Natural killer cell (primary cell): ENCODE data around the gene MEF2D. TPM values are rescaled to one million over a fixed set of nuclear protein-coding genes. Genes with fewer than 3 reads are reported as not detected.
A peak's percentile ranks its signal among the peaks of the same experiment; 100 is the strongest.

Experiments used
- ATAC-seq, 3 donors: fragments of 150-1000 bp in 2 of 3; fragments of 200-7000 bp in 1 of 3; cut with Tn5 transposase; 1 replicate in 1 of 3; 2 replicates in 2 of 3; pipeline ENCODE4 v1.10.0; 2021; ENCODE audit warnings: mild to moderate bottlenecking in 2 of 3, moderate library complexity in 2 of 3
- DNase-seq, 2 donors: peaks; one replicate each; pipeline versions ENCODE4 v3.0.0 to v3.0.0-alpha.2; 2013 to 2021; ENCODE audit warnings: mixed read lengths in 1 of 2
- H3K27ac ChIP-seq: one replicate; pipeline ENCODE4 v1.5.1; 2013; ENCODE audit warnings: mild to moderate bottlenecking, low read length
- H3K27me3 ChIP-seq: one replicate; pipeline ENCODE4 v1.6.1; 2013; ENCODE audit warnings: low read length; ENCODE audit not compliant: control insufficient read depth, insufficient read depth
- H3K36me3 ChIP-seq: one replicate; pipeline ENCODE4 v1.6.1; 2013; ENCODE audit warnings: low read length; ENCODE audit not compliant: control insufficient read depth, insufficient read depth
- H3K4me1 ChIP-seq: one replicate; pipeline ENCODE4 v1.6.1; 2013; ENCODE audit warnings: low read length; ENCODE audit not compliant: control insufficient read depth, insufficient read depth
- H3K4me3 ChIP-seq: one replicate; pipeline ENCODE4 v1.5.1; 2013; ENCODE audit warnings: low read length
- H3K9me3 ChIP-seq: one replicate; pipeline ENCODE4 v1.6.1; 2013; ENCODE audit warnings: low read length; ENCODE audit not compliant: control insufficient read depth, insufficient read depth
- H3K27ac Mint-ChIP-seq, 2 donors: one replicate each; pipeline ENCODE4 v1.8.0; 2022; ENCODE audit warnings: mild to moderate bottlenecking in 2 of 2, mixed read lengths in 2 of 2, moderate library complexity in 1 of 2
- H3K27me3 Mint-ChIP-seq, 2 donors: one replicate each; pipeline ENCODE4 v1.8.0; 2022; ENCODE audit warnings: low read depth in 2 of 2, mixed read lengths in 2 of 2
- H3K36me3 Mint-ChIP-seq: one replicate; pipeline ENCODE4 v1.8.0; 2022; ENCODE audit warnings: mixed read lengths
- H3K4me1 Mint-ChIP-seq, 2 donors: one replicate each; pipeline ENCODE4 v1.8.0; 2022; ENCODE audit warnings: mixed read lengths in 2 of 2
- H3K4me3 Mint-ChIP-seq: one replicate; pipeline ENCODE4 v1.8.0; 2022; ENCODE audit warnings: mild to moderate bottlenecking, moderate library complexity, mixed read lengths
- H3K9me3 Mint-ChIP-seq, 2 donors: one replicate each; pipeline ENCODE4 v1.8.0; 2022; ENCODE audit warnings: mixed read lengths in 2 of 2
- CTCF ChIP-seq: fragments of 200-600 bp; IDR thresholded peaks from one replicate; pipeline ENCODE4 v1.8.0; 2022; ENCODE audit warnings: antibody characterized with exemption
- WGBS: methylation state at CpG from one replicate; pipeline ENCODE4 v1.1.7; 2013; ENCODE audit warnings: missing lambda C conversion rate; ENCODE audit not compliant: insufficient coverage; 5-methylcytosine and 5-hydroxymethylcytosine counted together
- intact Hi-C: fragments of 100-400 bp; cut with micrococcal nuclease; formaldehyde crosslinking; loops from one replicate; pipeline ENCODE4 v1.14.2; 2022
- total RNA-seq, 4 donors: library from RNA; stranded (reverse); fragments of 120-200 nt in 1 of 4; gene quantifications; one replicate each; pipeline versions ENCODE4 v1.2.3 to v1.2.4, GENCODE V29; 2013 to 2022

MEF2D gene
- total RNA-seq, 3 donors from 2014 or later (not counting 1 experiment from before 2014, with no cell fraction given): 232 to 298 (median 284) TPM

DNA sequence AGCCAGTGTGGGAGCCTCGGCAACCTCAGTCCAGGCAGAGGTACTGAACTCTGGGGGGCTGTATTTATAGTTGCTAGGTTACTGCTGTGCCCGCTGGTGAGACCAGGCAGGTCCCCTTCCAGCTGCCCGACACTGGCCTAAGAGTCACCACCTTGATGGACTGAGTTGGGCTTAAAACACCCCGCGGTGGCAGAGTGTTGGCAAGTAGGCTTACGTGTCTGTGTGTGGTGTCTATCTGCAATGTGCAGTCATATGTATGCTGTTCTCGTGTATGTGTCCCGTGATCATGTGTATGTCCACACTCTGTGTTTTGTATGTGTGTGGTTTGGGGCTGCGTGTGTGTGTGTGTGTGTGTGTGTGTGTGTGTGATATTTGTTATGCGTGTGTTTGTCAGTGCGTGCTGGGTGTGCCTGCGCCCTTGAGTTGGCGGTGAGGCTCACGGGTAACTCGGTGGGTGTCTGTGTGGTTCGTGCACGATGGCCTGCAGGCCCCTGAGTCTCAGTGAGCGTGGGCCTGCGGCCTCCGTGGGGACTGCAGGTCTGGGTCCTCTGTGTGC, 65.5 kb downstream of the MEF2D start:
- Mint-ChIP-seq H3K27me3 (peaks cover 82 to 86% of the 10 kb centered on the region in 2 donors), H3K4me3 (peak overlapping the region; percentile 73), H3K4me1 (peaks cover 12 to 30% of the 10 kb centered on the region in 2 donors), H3K27ac (peak overlapping the region in 1 of 2 donors; percentile 12), H3K9me3 (no peaks in the 10 kb centered on the region), H3K36me3 (no peaks in the 10 kb centered on the region)
- intact Hi-C loops: no loop called here
- Histone ChIP-seq H3K27me3 (peaks cover 78% of the 10 kb centered on the region), H3K4me1 (peaks cover 19% of the 10 kb centered on the region), H3K4me3 (no peak overlapping the region), H3K9me3 (no peaks in the 10 kb centered on the region), H3K36me3 (no peaks in the 10 kb centered on the region), H3K27ac (no peak overlapping the region)
- DNase-seq (peak in 1 of 2 donors; percentile 32), ATAC-seq (peak; percentile 31 to 50 (median 33))
- no peak for TF ChIP-seq CTCF
- 14% methylated on average over 20 of the region's 20 CpGs for WGBS

DNA sequence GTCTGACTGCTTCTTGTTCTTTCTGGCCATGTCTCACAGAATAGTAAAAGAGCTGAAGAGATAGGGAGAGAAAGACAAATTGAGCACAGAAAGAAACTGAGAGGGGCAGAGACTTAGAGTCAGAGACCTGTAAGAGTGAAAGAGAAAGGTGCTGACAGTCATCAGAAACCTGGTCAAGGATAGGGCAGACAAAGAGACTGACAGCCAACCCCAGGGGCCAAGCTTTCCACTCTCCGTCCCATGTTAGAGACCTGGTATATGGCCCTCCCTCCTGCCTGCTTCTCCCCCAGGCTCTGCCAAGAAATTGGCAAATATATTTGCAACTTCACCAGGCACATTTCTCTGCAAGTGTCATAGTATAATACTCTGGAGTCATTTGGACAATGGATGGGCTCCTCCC, 67.0 kb downstream of the MEF2D start:
- H3K36me3 Mint-ChIP-seq: no peaks in the 10 kb centered on the region
- WGBS: 79% methylated on average over 1 of the region's 1 CpG
- H3K9me3 Mint-ChIP-seq: no peaks in the 10 kb centered on the region
- intact Hi-C loops: no loop called here
- Histone ChIP-seq H3K4me1 (peaks cover 19% of the 10 kb centered on the region), H3K27me3 (peaks cover 75% of the 10 kb centered on the region), H3K36me3 (no peaks in the 10 kb centered on the region), H3K4me3 (no peak overlapping the region), H3K9me3 (no peaks in the 10 kb centered on the region), H3K27ac (no peak overlapping the region)
- no peak overlapping the region for H3K4me3 Mint-ChIP-seq
- ATAC-seq: no peak
- H3K27me3 Mint-ChIP-seq: peaks cover 84 to 90% of the 10 kb centered on the region in 2 donors
- H3K27ac Mint-ChIP-seq: no peak overlapping the region
- no peak for DNase-seq
- peaks cover 12 to 33% of the 10 kb centered on the region in 2 donors for H3K4me1 Mint-ChIP-seq
- no peak for TF ChIP-seq CTCF

DNA sequence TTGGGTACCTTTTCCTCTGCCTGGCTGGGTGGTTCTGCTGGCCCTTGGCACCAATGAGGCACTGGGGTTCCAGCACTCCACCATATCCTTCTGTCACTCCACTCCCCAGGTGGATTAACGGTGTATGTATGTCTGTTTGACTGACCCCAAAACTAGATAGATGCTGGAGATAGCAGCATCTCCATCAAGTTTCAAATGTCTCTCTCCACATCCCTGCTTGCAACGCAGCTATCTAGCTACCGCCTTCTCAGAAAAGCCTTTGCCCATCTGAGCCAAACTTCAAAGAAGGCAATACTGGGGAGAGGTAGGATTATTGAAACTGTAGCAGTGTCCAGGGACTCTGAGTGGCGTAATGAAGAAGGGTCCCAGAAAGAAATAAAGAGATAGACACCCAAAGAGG, 67.5 kb downstream of the MEF2D start:
- intact Hi-C loops: no loop called here
- Histone ChIP-seq H3K36me3 (no peaks in the 10 kb centered on the region), H3K27me3 (peaks cover 75% of the 10 kb centered on the region), H3K4me1 (peaks cover 19% of the 10 kb centered on the region), H3K4me3 (no peak overlapping the region), H3K27ac (no peak overlapping the region), H3K9me3 (no peaks in the 10 kb centered on the region)
- peaks cover 12 to 29% of the 10 kb centered on the region in 2 donors for H3K4me1 Mint-ChIP-seq
- no peak for DNase-seq
- peaks cover 85 to 90% of the 10 kb centered on the region in 2 donors for H3K27me3 Mint-ChIP-seq
- no peaks in the 10 kb centered on the region for H3K9me3 Mint-ChIP-seq
- H3K27ac Mint-ChIP-seq: no peak overlapping the region
- 27% methylated on average over 3 of the region's 4 CpGs for WGBS
- no peak overlapping the region for H3K4me3 Mint-ChIP-seq
- no peak for ATAC-seq
- TF ChIP-seq CTCF: no peak
- no peaks in the 10 kb centered on the region for H3K36me3 Mint-ChIP-seq

DNA sequence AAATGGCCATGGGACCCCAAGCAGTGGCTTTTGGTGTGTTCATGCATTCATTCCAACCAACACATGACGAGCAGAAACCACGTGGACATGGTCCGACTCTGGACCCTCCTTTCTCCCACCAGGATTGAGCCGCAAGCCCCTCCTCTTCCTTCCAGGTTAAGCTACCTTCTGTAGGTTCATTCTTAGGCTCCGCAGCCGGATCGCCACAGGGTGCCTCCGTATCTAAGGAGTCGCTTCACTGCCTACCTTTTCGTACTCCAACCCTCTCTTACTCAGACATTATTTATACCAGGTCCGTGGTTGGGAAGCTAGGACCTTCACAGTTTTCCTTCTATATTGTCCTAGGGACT, 67.9 kb downstream of the MEF2D start:
- no peaks in the 10 kb centered on the region for H3K9me3 ChIP-seq
- 6% methylated on average over 11 of the region's 11 CpGs for WGBS
- H3K4me3 ChIP-seq: no peak overlapping the region
- H3K27me3 Mint-ChIP-seq: peaks cover 85 to 90% of the 10 kb centered on the region in 2 donors
- peaks cover 19% of the 10 kb centered on the region for H3K4me1 ChIP-seq
- H3K9me3 Mint-ChIP-seq: no peaks in the 10 kb centered on the region
- H3K36me3 ChIP-seq: no peaks in the 10 kb centered on the region
- peaks cover 75% of the 10 kb centered on the region for H3K27me3 ChIP-seq
- DNase-seq: no peak
- no peak overlapping the region for H3K4me3 Mint-ChIP-seq
- no peak overlapping the region for H3K27ac ChIP-seq
- no peak for ATAC-seq
- no peak for TF ChIP-seq CTCF
- peaks cover 12 to 28% of the 10 kb centered on the region in 2 donors for H3K4me1 Mint-ChIP-seq
- intact Hi-C loops: no loop called here
- no peaks in the 10 kb centered on the region for H3K36me3 Mint-ChIP-seq
- H3K27ac Mint-ChIP-seq: no peak overlapping the region
